Activated CD8-positive, alpha-beta memory T cell treated with anti-CD3 and anti-CD28 coated beads, Interleukin-2, amount 50 U/mL, for 48 hours (primary cell): ENCODE data around the gene FEM1C.

Experiments used
- DNase-seq: peaks from one replicate; pipeline ENCODE4 v3.0.0-alpha.2; 2020

Gene FEM1C

GRCh38 chr5:115557667-115558387 lies 13.3 kb upstream of the FEM1C start:
- DNase-seq, result no peak

GRCh38 chr5:115556276-115556675 lies 11.7 kb upstream of the FEM1C start:
- DNase-seq, result no peak

GRCh38 chr5:115555084-115555633 lies 10.6 kb upstream of the FEM1C start:
- DNase-seq, result no peak

- no peak for DNase-seq
Measured at GRCh38 chr5:115553082-115553481, 8.5 kb upstream of the FEM1C start.

GRCh38 chr5:115551415-115551814 lies 6.8 kb upstream of the FEM1C start:
- DNase-seq, result no peak

- no peak for DNase-seq
Measured at GRCh38 chr5:115549154-115549553, 4.6 kb upstream of the FEM1C start.

GRCh38 chr5:115548683-115549082 lies 4.1 kb upstream of the FEM1C start:
- DNase-seq, result no peak

- no peak for DNase-seq
Measured at GRCh38 chr5:115545351-115545882, 842 bp upstream of the FEM1C start.

- no peak for DNase-seq
Measured at GRCh38 chr5:115544043-115544435, 536 bp downstream of the FEM1C start.

- DNase-seq, result no peak
Measured at GRCh38 chr5:115543365-115544042, 1.1 kb downstream of the FEM1C start.

GRCh38 chr5:115542651-115543364 lies 1.8 kb downstream of the FEM1C start:
- DNase-seq, result no peak

- DNase-seq, result no peak
Measured at GRCh38 chr5:115542086-115542485, 2.5 kb downstream of the FEM1C start.

GRCh38 chr5:115541611-115542010 lies 3.0 kb downstream of the FEM1C start:
- no peak for DNase-seq

GRCh38 chr5:115535479-115536035 lies 9.0 kb downstream of the FEM1C start:
- no peak for DNase-seq

GRCh38 chr5:115532517-115532916 lies 12.1 kb downstream of the FEM1C start:
- DNase-seq, result no peak

- no peak for DNase-seq
Measured at GRCh38 chr5:115531787-115532367, 12.7 kb downstream of the FEM1C start.

- no peak for DNase-seq
Measured at GRCh38 chr5:115531380-115531779, 13.2 kb downstream of the FEM1C start.

GRCh38 chr5:115530426-115530825 lies 14.1 kb downstream of the FEM1C start:
- no peak for DNase-seq

GRCh38 chr5:115526604-115527003 lies 18.0 kb downstream of the FEM1C start:
- no peak for DNase-seq

GRCh38 chr5:115524199-115524847 lies 20.3 kb downstream of the FEM1C start:
- DNase-seq, result no peak

- no peak for DNase-seq
Measured at GRCh38 chr5:115522832-115523403, 21.7 kb downstream of the FEM1C start.

- DNase-seq, result no peak
Measured at GRCh38 chr5:115520191-115520590, 24.4 kb downstream of the FEM1C start.
